ENCODE data around the gene CLIP2.

DNA sequence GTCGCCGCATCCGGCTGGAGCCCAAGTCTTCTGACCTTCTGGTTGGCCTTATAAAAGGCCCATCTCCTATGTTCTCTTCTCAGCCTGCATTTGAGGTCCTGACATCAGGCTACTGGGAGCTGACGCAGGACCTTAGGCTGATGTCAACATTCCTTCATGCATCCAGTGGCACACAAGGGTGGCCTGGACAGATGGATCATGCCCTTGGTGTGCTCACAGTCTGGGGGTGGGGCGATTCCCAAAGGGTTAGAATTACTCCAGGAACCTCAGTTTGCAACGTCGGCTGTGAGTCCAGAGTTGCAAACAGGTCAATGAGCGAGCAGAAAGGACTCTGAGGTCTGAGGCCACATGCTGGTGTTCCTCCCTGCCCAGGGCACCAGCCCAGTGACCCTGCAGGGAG lies 8.2 kb upstream of the CLIP2 start:
- no peak for TF ChIP-seq POLR2A (IDR thresholded peaks at IDR 0.05; ENCODE audit: low read depth, low read length)
- no peak for TF ChIP-seq POLR2AphosphoS5 (IDR thresholded peaks at IDR 0.05; ENCODE audit: low read depth, low read length)

All from GM12892 (cell line).